ENCODE data around the gene API5.

DNA sequence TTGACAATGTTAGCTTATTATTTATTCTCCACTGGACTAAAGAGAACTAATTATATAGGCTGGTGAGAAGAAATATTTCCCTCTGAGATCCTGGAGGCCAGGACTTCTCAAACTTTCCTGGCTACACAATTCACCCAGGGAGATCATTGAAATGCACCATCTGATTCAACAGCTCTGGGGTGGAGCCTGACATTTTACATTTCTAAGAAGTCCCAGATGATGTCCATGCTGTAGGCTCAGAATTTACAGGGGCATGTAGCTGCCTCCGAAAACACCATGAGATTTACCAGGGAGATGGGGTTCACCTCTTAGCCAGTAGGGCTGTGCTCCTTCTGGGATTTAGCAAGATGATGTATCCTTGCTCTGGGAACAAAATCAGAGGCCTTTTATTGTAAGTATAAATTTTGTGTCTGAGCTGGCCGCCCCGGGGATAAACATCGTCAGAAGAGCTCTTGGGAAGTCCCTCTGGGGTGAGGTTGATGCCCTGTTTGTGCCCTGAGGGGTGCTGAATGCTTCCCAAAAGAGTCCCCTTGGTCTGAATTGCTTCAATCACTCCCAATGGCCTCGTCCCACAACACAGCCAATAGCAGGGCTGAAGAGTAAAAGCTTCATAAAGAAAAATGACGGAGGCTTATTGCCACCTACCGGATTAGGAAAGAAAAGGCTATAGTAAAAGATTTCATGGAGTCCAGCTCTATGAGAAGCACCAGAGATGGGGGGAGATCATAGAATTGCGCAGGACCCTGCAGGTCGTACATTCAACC, 33.4 kb upstream of the API5 start:
- TF ChIP-seq EP300 (IDR thresholded peaks at IDR 0.05) = no peak
- no peak for TF ChIP-seq POLR2AphosphoS5 (IDR thresholded peaks at IDR 0.05)
- TF ChIP-seq, protein P1, sequence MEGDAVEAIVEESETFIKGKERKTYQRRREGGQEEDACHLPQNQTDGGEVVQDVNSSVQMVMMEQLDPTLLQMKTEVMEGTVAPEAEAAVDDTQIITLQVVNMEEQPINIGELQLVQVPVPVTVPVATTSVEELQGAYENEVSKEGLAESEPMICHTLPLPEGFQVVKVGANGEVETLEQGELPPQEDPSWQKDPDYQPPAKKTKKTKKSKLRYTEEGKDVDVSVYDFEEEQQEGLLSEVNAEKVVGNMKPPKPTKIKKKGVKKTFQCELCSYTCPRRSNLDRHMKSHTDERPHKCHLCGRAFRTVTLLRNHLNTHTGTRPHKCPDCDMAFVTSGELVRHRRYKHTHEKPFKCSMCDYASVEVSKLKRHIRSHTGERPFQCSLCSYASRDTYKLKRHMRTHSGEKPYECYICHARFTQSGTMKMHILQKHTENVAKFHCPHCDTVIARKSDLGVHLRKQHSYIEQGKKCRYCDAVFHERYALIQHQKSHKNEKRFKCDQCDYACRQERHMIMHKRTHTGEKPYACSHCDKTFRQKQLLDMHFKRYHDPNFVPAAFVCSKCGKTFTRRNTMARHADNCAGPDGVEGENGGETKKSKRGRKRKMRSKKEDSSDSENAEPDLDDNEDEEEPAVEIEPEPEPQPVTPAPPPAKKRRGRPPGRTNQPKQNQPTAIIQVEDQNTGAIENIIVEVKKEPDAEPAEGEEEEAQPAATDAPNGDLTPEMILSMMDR (IDR thresholded peaks at IDR 0.05) = no peak
- no peak for TF ChIP-seq POLR2A (IDR thresholded peaks at IDR 0.05)
